HCT116 (cell line): ENCODE measurements around the gene ASGR1. TPM values are rescaled to one million over a fixed set of nuclear protein-coding genes. Genes with fewer than 3 reads are reported as not detected.
"Not testable (repeated sequence)": the region's sequence is repeated elsewhere in the genome, so short reads cannot be mapped to it uniquely, and the experiment has no call there.

Experiments used
- ATAC-seq: fragments of 200-7000 bp; cut with Tn5 transposase; 2 replicates; pipeline ENCODE4 v1.9.1; 2020; ENCODE audit warnings: mild to moderate bottlenecking, moderate library complexity
- BruUV-seq: library from RNA; stranded (reverse); fragments of 400-500 nt; replicated peaks from 2 replicates; lab custom pipeline; 2021; lab: Mats Ljungman, UMichigan
- CTCF ChIA-PET: fragments of 300-600 bp; sonication (Branson Sonifier 250); formaldehyde crosslinking; loops from one replicate; lab custom pipeline; 2021; ENCODE audit warnings: antibody characterized with exemption; lab: Charles Lee
- POLR2A ChIA-PET: fragments of 300-600, 350-600 bp; sonication (Branson Sonifier 250); formaldehyde crosslinking; loops from one replicate; lab custom pipeline; 2021; ENCODE audit warnings: antibody characterized with exemption; lab: Charles Lee
- RAD21 ChIA-PET, 2 experiments: fragments of 300-600 bp; sonication (Branson Sonifier 250); formaldehyde crosslinking; loops; one replicate each; lab custom pipeline; 2023; ENCODE audit warnings: low total read pairs in 2 of 2; ENCODE audit not compliant: uncharacterized antibody in 2 of 2, unreplicated experiment in 2 of 2, low non-redundant PET in 1 of 2; lab: Charles Lee
- DNase-seq: peaks from one replicate; pipeline ENCODE4 v3.0.0-alpha.2; 2010; ENCODE audit warnings: low read depth, low spot score
- H2AFZ ChIP-seq: fragments of 200-600 bp; shearing (Covaris generic), sonication (generic); 2 replicates; pipeline ENCODE4 v1.6.1; 2017; ENCODE audit warnings: low read depth, mixed run types, mixed read lengths, antibody characterized with exemption, low read length; ENCODE audit not compliant: poor library complexity, severe bottlenecking
- H3K27ac ChIP-seq: 2 replicates; pipeline ENCODE4 v1.5.1; 2012; ENCODE audit warnings: low read depth, low read length
- H3K27me3 ChIP-seq: fragments of 200-600 bp; sonication (generic); 2 replicates; pipeline ENCODE4 v1.6.1; 2016; ENCODE audit warnings: mixed run types, low read length, mixed read lengths; ENCODE audit not compliant: insufficient read depth
- H3K36me3 ChIP-seq, 2 experiments: fragments of 200-500 bp in 1 of 2; fragments of 200-600 bp in 1 of 2; sonication (Bioruptor generic) in 1 of 2; sonication (generic) in 1 of 2; 2 replicates each; pipeline versions ENCODE4 v1.5.1 to v1.6.1; 2014 to 2016; ENCODE audit warnings: low read length in 2 of 2, inconsistent platforms in 1 of 2, mixed read lengths in 1 of 2, mixed run types in 1 of 2; ENCODE audit not compliant: insufficient read depth in 2 of 2, control insufficient read depth in 1 of 2
- H3K4me1 ChIP-seq, 2 experiments: fragments of 200-600 bp in 1 of 2; sonication (generic) in 1 of 2; 2 replicates each; pipeline versions ENCODE4 v1.5.1 to v1.6.1; 2012 to 2017; ENCODE audit warnings: low read length in 2 of 2, inconsistent platforms in 1 of 2, mild to moderate bottlenecking in 1 of 2, mixed read lengths in 1 of 2, mixed run types in 1 of 2, moderate library complexity in 1 of 2; ENCODE audit not compliant: insufficient read depth in 2 of 2, control insufficient read depth in 1 of 2
- H3K4me2 ChIP-seq: fragments of 200-600 bp; sonication (generic); 2 replicates; pipeline ENCODE4 v1.6.1; 2017; ENCODE audit warnings: mixed run types, low read length, mixed read lengths
- H3K4me3 ChIP-seq, 2 experiments: fragments of 200-600 bp in 1 of 2; sonication (generic) in 1 of 2; replicated peaks in 1 of 2; 2 replicates each; pipeline ENCODE4 v1.5.1; 2011 to 2016; ENCODE audit warnings: low read length in 2 of 2, control low read depth in 1 of 2, low read depth in 1 of 2, mild to moderate bottlenecking in 1 of 2, mixed read lengths in 1 of 2, mixed run types in 1 of 2
- H3K79me2 ChIP-seq: fragments of 200-600 bp; sonication (generic); 2 replicates; pipeline ENCODE4 v1.6.1; 2017; ENCODE audit warnings: mild to moderate bottlenecking, mixed run types, low read length, moderate library complexity, mixed read lengths; ENCODE audit not compliant: insufficient read depth
- H3K9ac ChIP-seq: fragments of 200-600 bp; sonication (generic); 2 replicates; pipeline ENCODE4 v1.6.1; 2016; ENCODE audit warnings: low read length, mixed read lengths
- H3K9me2 ChIP-seq: fragments of 200-600 bp; sonication (generic), shearing (Covaris generic); 2 replicates; pipeline ENCODE4 v1.6.1; 2017; ENCODE audit warnings: mixed run types, mild to moderate bottlenecking, moderate library complexity; ENCODE audit not compliant: insufficient read depth
- H3K9me3 ChIP-seq, 2 experiments: fragments of 200-500 bp in 1 of 2; fragments of 200-600 bp in 1 of 2; sonication (Bioruptor generic) in 1 of 2; sonication (generic) in 1 of 2; 2 replicates each; pipeline ENCODE4 v1.6.1; 2014 to 2017; ENCODE audit warnings: low read length in 2 of 2, mixed read lengths in 2 of 2, inconsistent platforms in 1 of 2, low read depth in 1 of 2, mild to moderate bottlenecking in 1 of 2, mixed run types in 1 of 2, moderate library complexity in 1 of 2; ENCODE audit not compliant: control insufficient read depth in 1 of 2, insufficient read depth in 1 of 2
- H4K20me1 ChIP-seq: fragments of 200-600 bp; sonication (generic), shearing (Covaris generic); 2 replicates; pipeline ENCODE4 v1.6.1; 2017; ENCODE audit warnings: mixed run types, mild to moderate bottlenecking, moderate library complexity; ENCODE audit not compliant: insufficient read depth
- CBX3 ChIP-seq: IDR thresholded peaks from 2 replicates; pipeline ENCODE4 v1.6.1; 2012; ENCODE audit warnings: low read depth
- EGR1 ChIP-seq: IDR thresholded peaks from 2 replicates; pipeline ENCODE4 v1.6.1; 2012; ENCODE audit warnings: low read depth
- SP1 ChIP-seq: IDR thresholded peaks from 2 replicates; pipeline ENCODE4 v1.6.1; 2012; ENCODE audit warnings: low read depth
- intact Hi-C: fragments of 100-400 bp; cut with micrococcal nuclease; formaldehyde crosslinking; loops from 2 replicates; pipeline ENCODE4 v1.10.0; 2022
- total RNA-seq: library from RNA; stranded (reverse); gene quantifications from one replicate; pipeline ENCODE4 v1.2.1, GENCODE V29; 2021; ENCODE audit not compliant: unreplicated experiment

ASGR1 gene
- total RNA-seq, 1 experiment from 2014 or later: 1.2 TPM

DNA sequence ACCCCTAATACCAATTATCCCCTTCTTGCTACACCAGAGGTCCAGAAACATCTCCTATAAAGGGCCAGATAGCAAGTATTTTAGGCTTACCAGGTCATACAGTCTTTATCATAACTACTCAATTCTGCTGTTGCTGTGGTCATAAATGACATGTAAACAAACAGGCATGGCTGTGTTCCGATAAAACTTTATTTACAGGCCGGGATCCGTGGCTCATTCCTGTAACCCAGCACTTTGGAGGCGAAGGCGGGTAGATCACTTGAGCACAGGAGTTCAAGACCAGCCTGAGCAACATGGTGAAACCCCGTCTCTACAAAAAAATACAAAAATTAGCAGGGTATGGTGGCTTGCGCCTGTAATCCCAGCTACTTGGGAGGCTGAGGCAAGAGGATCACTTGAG is 12.3 kb downstream of the ASGR1 start (continued):
- TF ChIP-seq EGR1 (no peak), SP1 (no peak), CBX3 (no peak)

DNA sequence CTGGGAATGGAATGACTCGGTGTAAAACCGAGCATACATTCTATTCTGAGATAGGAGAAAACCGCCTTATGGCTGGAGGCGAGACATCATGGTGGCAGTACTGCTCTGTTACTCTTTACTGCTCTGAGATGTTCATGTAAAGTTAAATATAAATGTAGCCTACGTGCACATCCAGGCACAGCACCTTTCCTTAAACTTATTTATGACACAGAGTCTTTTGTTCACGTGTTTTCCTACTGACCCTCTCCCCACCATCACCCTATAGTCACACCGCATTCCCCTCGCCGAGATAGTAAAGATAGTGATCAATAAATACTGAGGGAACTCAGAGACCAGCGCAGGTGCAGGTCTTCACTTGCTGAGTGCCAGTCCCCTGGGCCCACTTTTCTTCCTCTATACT is 19.6 kb downstream of the ASGR1 start:
- H3K27ac ChIP-seq, RAD21 ChIA-PET, H4K20me1 ChIP-seq, H3K27me3 ChIP-seq, H3K9ac ChIP-seq, BruUV-seq, H3K4me1 ChIP-seq, H3K4me3 ChIP-seq, CTCF ChIA-PET, POLR2A ChIA-PET, intact Hi-C loops, H3K9me2 ChIP-seq, DNase-seq, H3K79me2 ChIP-seq, ATAC-seq, H2AFZ ChIP-seq, H3K4me2 ChIP-seq, H3K9me3 ChIP-seq, H3K36me3 ChIP-seq: not testable (repeated sequence)

DNA sequence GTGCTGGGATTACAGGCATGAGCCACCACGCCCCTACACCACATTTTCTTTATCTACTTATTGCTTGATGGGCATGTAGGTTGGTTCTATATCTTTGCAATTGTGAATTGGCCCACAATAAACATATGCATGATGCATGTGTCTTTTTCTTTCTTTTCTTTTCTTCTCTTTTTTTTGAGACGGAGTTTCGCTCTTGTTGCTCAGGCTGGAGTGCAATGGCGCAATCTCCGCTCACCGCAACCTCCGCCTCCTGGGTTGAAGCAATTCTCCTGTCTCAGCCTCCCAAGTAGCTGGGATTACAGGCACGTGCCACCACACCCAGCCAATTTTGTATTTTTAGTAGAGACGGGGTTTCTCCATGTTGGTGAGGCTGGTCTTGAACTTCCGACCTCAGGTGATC is 20.7 kb downstream of the ASGR1 start:
- intact Hi-C loops, POLR2A ChIA-PET, H3K9me2 ChIP-seq, DNase-seq, BruUV-seq, H3K27me3 ChIP-seq, H3K79me2 ChIP-seq, H3K27ac ChIP-seq, H3K4me2 ChIP-seq, RAD21 ChIA-PET, ATAC-seq, H3K4me1 ChIP-seq, H3K4me3 ChIP-seq, H3K9ac ChIP-seq, H3K9me3 ChIP-seq, H2AFZ ChIP-seq, H3K36me3 ChIP-seq, H4K20me1 ChIP-seq: not testable (repeated sequence)
- CTCF ChIA-PET: interaction anchor here (0.8 to 1.2 kb wide), 2 partner anchors 19 to 113 kb away, joined by 3 read pairs; no protein-coding TSS in a partner anchor
